GM21723 (cell line): ENCODE data around the gene PPM1L.

Source experiments
- ATAC-seq: cut with Tn5 transposase; IDR thresholded peaks from one replicate; pipeline ENCODE4 v1.9.1; 2021; ENCODE audit warnings: mild to moderate bottlenecking, moderate library complexity; ENCODE audit not compliant: unreplicated experiment

Gene PPM1L

DNA sequence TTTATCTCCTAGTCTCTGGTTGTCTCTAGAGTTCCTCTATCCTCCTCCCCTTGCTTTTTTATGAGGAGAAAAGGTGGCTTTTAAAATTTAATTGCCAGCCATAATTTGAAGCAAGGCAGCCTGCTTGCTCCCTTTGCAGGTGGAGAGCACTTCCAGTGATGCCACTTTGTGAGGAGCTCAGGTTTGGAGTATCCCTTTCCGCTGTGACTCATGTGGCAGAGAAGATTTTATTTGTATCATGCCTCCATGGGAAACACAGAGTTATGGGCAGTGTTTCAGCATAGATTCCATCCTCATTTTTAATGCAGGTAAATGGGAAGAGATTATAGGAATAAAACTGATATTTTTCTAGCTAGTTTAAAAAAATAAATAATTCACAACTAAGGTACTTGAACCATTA is 7.0 kb downstream of the PPM1L start:
- no peak for ATAC-seq

- ATAC-seq, result no peak
These were observed 9.2 kb downstream of the PPM1L start for GRCh38 chr3:160765211-160765610.

- ATAC-seq, result no peak
These were observed 12.0 kb downstream of the PPM1L start for GRCh38 chr3:160768031-160768430.

DNA sequence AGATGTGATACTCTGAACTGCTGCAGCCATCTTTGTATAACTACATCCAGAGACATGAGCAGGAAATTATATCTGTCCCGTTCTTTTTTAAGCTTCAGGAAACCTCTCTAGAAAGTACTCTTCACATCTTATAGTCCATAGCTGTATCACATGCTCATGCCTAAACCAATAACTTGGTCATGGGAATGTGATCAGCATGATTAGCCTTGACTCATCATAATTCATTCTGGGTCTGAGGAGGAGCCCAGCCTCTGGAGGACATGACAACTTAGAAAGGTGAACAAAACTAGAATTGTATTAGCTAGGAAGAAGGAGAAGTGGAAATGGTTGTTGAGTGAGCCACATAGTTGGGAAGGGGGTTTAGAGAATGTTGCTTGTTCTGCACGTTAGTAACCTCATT is 12.9 kb downstream of the PPM1L start:
- no peak for ATAC-seq

DNA sequence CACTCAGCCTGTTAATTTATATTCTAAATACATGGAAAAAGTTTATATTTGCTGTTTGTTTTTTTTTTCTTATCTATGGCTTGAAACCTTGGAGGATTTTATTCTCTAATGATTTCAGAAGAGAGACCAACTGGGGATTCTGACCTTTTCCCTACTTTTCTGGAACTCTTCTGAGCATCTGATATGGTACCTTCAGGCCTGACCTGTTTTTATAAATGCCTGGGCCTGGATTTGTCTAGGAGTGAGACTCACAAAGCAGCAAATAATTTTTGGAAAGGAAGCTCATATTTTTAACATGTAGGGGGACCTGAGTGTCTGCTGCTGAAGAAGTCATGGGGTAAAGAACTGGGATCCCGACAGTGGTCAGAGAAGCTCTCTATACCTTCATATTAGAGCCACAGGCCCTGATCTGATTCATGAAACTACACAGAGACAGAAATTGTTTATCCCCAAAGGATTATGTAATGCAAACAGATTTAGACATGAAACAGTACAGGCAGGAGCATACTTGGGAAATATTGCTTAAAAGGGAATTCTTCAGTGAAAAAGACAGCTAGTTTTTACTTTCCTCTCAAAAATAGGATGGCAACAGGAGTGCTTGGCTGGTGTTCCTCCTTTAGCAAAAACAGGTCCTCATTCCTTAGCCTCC is 15.9 kb downstream of the PPM1L start:
- ATAC-seq, result no peak

- ATAC-seq, result no peak
These were observed 17.7 kb downstream of the PPM1L start for GRCh38 chr3:160773722-160774121.

DNA sequence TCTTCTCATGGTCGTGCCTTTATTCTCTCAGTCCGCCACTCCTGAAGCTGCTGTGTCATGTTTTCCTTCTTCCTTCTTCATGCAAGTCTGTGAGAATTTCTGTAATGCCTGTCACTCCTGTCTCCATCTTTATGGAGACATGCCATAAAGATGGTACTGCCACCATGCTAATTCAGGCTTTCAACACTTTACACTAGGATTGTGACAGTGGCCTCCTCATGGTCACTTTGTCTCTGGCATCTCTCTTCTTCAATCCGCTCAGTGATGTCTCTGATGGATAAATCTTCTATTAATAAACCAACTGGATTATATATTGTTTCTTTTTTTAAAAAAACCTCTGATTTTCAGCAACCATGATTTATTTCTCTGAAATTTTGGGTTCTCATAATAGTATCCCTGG is 18.1 kb downstream of the PPM1L start:
- no peak for ATAC-seq

DNA sequence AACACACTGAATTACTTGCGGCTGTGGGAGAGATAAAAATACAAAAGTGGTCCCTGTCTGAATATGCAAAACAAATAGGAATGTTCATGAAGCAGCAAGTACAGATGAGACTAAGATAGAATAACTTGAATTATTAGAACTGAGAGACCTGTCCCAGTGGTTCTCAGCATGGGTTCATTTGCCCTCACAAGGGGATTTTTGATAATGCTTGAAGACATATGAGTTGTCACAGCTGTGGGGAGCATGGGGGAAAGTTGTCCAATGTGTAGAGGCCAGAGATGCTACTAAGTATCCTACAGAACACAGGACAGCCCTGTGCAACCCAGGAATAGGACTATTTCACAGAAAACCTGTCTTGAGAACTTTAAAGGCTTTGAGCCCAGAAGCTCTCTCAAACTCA is 22.4 kb downstream of the PPM1L start:
- no peak for ATAC-seq

DNA sequence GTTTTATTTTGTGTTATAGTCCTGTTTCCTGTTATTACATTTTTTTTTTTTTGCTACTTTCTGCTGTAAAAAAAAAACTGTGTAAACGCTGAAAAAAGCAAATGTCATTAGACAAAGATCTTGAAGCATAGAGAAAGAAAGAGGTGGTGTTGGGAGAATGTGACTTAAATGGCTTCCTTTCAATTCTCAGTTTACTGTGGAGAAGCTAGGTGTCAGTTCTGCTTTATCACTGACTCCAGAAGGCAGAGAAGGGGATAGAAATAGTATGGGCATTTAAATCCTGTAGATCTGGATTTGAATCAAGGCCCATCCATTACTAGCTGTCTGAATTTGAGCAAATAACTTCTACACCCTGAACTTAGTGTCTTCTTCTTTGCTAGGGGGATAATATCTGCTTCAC is 23.0 kb downstream of the PPM1L start:
- no peak for ATAC-seq

DNA sequence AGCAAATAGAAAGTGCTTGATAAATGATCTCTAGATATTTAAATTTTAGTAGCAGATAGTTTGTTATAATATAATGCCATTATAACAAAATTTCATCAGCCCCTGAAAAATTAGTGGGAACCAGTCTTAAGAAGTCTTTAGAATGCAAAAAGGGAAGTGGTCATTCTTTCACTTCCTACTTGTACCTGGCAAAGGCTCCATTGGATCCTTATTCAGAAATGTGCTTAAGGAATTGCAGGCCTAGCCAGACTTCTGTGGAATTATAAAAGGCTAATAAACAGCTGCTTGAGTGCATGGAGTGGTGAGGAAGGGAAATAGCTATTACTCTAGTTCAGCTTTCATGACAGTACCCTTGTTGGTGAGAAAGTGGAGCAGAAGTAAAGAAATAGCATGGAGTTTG is 24.2 kb downstream of the PPM1L start:
- ATAC-seq, result no peak

DNA sequence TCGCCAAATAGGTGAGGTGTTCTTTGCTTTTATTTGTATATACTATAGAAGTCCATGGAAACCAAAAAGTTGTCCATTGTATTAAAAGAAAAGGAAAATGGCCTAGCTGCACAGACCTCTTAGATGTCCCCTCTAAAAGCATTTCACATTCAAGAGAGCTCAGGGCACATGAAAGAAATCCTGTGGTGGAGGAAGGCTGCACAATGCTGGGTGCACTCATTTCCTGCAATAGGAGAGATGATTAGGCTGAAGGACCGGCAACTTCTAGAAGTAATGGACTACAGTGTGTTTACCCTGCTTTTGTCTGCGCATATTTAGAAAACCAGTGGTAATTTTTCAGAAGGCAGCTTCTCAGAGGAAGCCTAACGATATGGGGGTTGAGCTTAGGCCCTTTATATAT is 25.4 kb downstream of the PPM1L start:
- no peak for ATAC-seq

DNA sequence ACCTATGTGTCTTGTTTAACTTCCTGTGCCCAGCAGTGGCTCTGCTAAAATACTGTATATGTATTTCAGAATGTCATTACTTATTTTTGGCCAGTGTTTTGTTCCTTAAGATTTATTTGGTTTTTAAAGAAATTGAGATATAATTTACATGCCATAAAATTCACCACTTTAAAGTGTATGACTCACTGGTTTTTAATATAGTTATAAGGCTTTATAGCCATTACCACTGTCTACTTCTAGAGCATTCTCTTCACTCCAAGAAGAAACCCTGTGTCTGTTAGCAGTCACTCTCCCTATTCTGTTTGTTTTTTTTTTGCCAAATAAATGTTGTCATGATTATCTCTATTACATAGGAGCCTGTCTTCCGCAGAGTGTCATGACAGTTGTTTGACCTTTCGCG is 25.8 kb downstream of the PPM1L start:
- no peak for ATAC-seq

DNA sequence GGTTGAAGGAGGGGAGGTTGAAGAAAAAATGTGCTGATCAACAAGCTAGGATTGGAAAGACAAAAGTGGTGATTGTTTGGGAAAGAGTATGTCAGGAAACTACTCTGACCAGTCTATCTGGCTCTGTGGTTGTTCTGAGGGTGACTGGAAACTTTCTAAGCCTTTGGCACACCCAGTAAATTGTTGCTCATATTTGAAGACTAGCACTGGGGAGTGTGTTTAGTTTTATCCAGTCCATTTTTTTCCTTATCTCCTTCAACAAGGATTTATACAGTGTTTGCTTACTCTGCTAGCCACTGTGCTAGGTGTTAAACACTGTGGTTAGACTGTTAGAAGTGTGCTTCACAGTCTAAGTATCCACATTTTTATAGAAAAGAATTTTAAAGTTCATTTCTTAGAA is 28.8 kb downstream of the PPM1L start:
- ATAC-seq, result no peak

GRCh38 chr3:160790726-160791125 is 34.7 kb downstream of the PPM1L start:
- no peak for ATAC-seq

GRCh38 chr3:160792540-160792939 is 36.5 kb downstream of the PPM1L start:
- ATAC-seq, result no peak

GRCh38 chr3:160793722-160794252 is 37.8 kb downstream of the PPM1L start:
- no peak for ATAC-seq

DNA sequence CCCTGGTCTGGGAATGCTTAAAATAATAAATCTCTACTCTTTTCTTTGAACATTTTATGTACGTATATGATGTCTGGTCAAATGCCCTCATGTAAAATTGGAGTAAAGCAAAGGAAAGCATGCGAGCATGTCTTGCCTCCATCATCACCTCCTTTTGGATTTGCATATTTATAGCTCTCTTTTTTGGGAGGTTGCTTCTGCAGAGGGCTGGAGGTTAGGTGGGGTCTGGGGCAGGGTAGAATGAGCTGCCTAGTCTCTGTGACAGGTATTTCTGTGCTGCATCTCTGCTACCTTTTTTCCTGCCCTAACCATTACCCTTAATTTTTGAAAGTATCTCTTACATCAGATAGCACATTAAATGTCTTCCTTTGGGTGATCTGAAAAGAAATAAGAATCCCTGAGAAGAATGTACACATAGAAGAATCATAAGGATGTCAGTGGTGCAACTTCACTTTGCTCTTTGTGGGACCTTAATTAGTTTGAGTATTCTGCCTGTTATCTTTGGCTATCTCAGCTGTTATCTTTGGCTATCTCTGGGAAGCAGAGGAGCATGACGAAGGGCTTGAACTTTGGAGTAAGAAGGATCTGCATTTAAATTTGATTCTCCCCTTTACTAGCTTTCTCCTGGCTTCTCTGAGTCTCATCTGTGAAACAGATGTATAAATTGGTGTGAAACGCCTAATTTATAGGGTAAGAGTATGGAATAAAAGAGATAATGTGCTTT is 40.2 kb downstream of the PPM1L start:
- ATAC-seq, result no peak

DNA sequence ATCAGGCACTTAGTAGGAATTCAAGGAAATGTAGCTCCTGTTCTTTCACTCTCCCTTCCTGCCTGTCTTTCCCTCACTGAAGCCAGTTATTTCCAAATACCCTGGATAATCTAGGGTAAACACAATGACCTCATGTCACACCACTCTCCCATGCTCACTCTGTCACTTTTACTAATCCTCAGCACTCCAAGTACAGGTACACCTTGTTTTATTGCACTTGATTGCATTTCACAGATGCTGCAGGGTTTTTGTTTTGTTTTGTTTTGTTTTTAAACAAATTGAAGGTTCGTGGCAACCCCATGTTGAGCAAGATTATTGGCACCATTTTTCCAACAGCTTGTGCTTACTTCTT is 40.8 kb downstream of the PPM1L start:
- ATAC-seq, result no peak

DNA sequence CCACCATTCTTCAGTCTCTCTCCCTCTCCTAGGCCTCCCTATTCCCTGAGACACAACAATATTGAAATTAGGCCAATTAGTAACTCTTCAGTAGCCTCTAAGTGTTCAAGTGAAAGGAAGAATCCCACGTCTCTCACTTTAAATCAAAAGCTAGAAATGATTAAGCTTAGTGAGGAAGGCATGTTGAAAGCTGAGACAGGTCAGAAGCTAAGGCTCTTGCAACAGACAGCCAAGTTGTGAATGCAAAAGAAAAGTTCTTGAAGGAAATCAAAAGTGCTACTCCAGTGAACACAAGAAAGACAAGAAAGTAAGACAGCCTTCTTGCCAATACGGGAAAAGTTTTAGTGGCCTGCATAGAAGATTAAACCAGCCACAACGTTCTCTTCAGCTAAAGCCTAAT is 41.3 kb downstream of the PPM1L start:
- no peak for ATAC-seq

DNA sequence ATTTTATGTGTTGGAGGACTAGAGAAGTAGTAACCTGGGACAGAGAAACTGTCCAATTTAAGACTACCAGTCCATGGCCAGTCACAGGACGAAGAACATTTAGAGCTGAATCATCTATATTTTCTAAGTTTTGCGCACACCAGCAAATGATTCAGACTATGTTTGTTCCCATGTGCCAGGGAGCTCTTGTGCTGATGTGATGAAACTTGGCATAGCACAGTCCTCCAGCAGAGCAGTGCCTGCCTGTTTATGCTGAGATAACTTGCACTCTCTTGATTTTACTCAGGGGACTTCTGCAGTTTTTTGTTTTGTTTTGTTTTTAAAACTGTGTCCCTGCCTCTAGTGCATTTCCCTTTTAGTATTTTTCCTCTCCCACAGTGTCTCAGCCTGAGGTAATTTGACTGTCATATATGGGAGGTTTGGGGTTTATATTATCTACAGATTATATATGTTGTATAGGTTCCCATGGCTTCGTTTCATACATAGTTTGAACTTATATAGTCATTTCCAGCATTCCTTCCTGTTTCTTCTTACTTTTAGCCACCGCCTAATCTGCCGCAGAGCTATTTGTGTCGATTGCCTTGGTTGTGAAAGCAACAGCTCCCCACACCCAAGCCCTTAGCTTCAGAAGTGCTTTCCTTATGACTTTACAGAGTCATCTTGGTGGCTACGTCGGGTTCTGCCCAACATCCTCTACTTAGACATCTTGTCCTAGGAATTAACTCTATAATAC is 45.5 kb downstream of the PPM1L start:
- peak; percentile 87 for ATAC-seq

DNA sequence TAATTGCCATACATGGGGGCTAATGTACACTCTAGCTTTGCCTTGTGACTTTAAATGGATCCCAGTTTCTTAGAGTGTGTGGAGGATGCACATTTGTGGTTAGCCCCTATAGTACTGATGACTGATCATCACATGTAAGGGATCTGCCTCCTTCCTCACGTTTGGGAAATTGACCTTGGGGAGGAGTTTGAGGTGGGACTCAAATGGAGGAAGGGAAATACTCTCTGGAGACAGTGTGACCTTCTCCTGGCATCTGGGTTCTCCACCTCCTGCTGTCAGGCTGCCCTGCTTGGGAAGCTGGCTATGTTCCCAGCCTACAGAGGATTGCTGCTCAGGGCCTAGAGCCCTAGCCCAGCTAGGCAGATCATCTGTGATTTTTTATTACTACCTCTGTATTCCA is 48.7 kb downstream of the PPM1L start:
- no peak for ATAC-seq

DNA sequence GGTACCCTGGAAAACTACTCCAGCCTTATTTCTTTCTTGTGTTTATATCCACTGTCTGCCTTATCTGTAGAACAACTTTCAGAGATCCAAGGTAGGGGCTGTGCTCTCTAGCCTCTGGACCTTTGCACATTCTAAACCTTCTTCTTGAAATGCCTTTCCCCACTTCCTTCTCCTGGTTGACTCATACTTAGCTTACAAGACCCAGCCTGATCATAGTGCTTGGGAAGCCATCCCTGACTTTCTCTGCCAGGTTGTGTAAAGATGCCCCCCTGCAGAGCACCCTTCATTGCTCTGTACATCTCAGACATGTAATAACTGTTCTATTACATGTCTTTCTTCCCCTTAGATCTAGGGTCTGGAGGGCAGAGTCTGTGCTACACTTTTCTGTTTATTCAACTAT is 50.1 kb downstream of the PPM1L start:
- ATAC-seq, result no peak
